Measurements from ENCODE around the gene DSCAML1. TPM values are rescaled to one million over a fixed set of nuclear protein-coding genes. Genes with fewer than 3 reads are reported as not detected.

Gene DSCAML1
- total and polyA plus RNA-seq, 9 of the 15 experiments (the other 6 are each of a cell fraction or from before 2014, with no cell fraction given) = not detected

GRCh38 chr11:117419482-117420142 is 377.4 kb downstream of the DSCAML1 start:
- POLR2A ChIA-PET = interaction anchor here (0.6 kb wide), 1 partner anchor 264 kb away, joined by 3 read pairs; no protein-coding TSS in a partner anchor
- no peaks in the 10 kb centered on the region for H3K9me3 ChIP-seq (replicated peaks; ENCODE audit: control insufficient read depth, insufficient read depth, low read depth, low read length)
- H3K4me1 ChIP-seq (replicated peaks in 1 of 2; ENCODE audit: control insufficient read depth in 2 of 2, insufficient read depth in 2 of 2, low read length in 2 of 2) = no peaks in the 10 kb centered on the region
- in situ Hi-C loops (cut with MboI) (loop anchor here (10.0 kb wide), 1 partner anchor 635 kb away; no protein-coding TSS in a partner anchor), intact Hi-C loops (cut with micrococcal nuclease) (loop anchor here (10.0 kb wide), 1 partner anchor 525 kb away; no protein-coding TSS in a partner anchor)
- H2AFZ ChIP-seq (ENCODE audit: low read depth, low read length) = no peak overlapping the region
- CTCF ChIA-PET (ENCODE audit: low intra/inter-chr PET ratio) = no interaction called here
- H3K27ac ChIP-seq (ENCODE audit: extremely low read depth, low read depth, low read length) = no peak overlapping the region
- FAIRE-seq = no peak
- H3K4me2 ChIP-seq (ENCODE audit: insufficient read depth, low read length) = no peak overlapping the region
- no peaks in the 10 kb centered on the region for H3K79me2 ChIP-seq (ENCODE audit: control insufficient read depth, insufficient read depth, low read length)
- H3K36me3 ChIP-seq (ENCODE audit: control insufficient read depth, insufficient read depth, low read length) = no peaks in the 10 kb centered on the region
- H3K9ac ChIP-seq (ENCODE audit: insufficient read depth in 1 of 2, low read depth in 2 of 2, low read length in 2 of 2) = no peak overlapping the region
- H3K4me3 ChIP-seq = no peak overlapping the region
- peaks cover 42 to 83% of the 10 kb centered on the region in 2 experiments for H3K27me3 ChIP-seq (ENCODE audit: control insufficient read depth in 2 of 2, insufficient read depth in 2 of 2, low read length in 2 of 2)
- 0% methylated on average over 12 of the region's 12 CpGs for WGBS (ENCODE audit: insufficient coverage, low coverage, missing lambda C conversion rate)
- BruUV-seq (replicated peaks) = no TSS peak
- DNase-seq (ENCODE audit: extremely low read depth in 1 of 4, low spot score in 3 of 4) = no peak
- ATAC-seq = no peak; the same call in 2 of the 3 replicates
- TF ChIP-seq E2F1 (CRISPR knock-in tag; IDR thresholded peaks at IDR 0.05) = no peak
- TF ChIP-seq NR2F6 (CRISPR knock-in tag; IDR thresholded peaks at IDR 0.05) = no peak
- TF ChIP-seq, protein P1, sequence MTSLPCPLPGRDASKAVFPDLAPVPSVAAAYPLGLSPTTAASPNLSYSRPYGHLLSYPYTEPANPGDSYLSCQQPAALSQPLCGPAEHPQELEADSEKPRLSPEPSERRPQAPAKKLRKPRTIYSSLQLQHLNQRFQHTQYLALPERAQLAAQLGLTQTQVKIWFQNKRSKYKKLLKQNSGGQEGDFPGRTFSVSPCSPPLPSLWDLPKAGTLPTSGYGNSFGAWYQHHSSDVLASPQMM (CRISPR knock-in tag; IDR thresholded peaks at IDR 0.05) = no peak
- 0 out of 2 replicates have a peak, but pooled peaks cover 3% of the 10 kb centered on the region for H4K20me1 ChIP-seq (replicated peaks; ENCODE audit: control insufficient read depth, insufficient read depth, low read length)
- no peaks in the 10 kb centered on the region for H3K9me1 ChIP-seq (ENCODE audit: control insufficient read depth, insufficient read depth, low read length)

Measured in K562 (cell line).